B cell (primary cell): Measurements from ENCODE around the gene TRUB1. TPM values are rescaled to one million over a fixed set of nuclear protein-coding genes. Genes with fewer than 3 reads are reported as not detected.
A peak's percentile ranks its signal among the peaks of the same experiment; 100 is the strongest.

ENCODE experiments used
- ATAC-seq: fragments of 200-7000 bp; cut with Tn5 transposase; one replicate; pipeline ENCODE4 v1.10.0; 2021; ENCODE audit warnings: low read depth, mild to moderate bottlenecking, moderate number of reproducible peaks, moderate library complexity
- CTCF ChIA-PET: fragments of 350-600 bp; sonication (Branson Sonifier 250); formaldehyde crosslinking; loops from one replicate; lab custom pipeline; 2021; ENCODE audit warnings: antibody characterized with exemption, inconsistent platforms; lab: Charles Lee
- POLR2A ChIA-PET: fragments of 350-600 bp; sonication (Branson Sonifier 250); formaldehyde crosslinking; loops from one replicate; lab custom pipeline; 2021; ENCODE audit warnings: antibody characterized with exemption; lab: Charles Lee
- DNase-seq: peaks from one replicate; pipeline ENCODE4 v3.0.0; 2013
- H2AFZ ChIP-seq: 2 replicates; pipeline ENCODE4 v1.6.1; 2012; ENCODE audit warnings: mild to moderate bottlenecking, low read depth, low read length; ENCODE audit not compliant: insufficient read depth, poor library complexity, severe bottlenecking
- H3K27ac ChIP-seq, 2 donors: 1 replicate in 1 of 2; 2 replicates in 1 of 2; pipeline ENCODE4 v1.5.1; 2012 to 2013; ENCODE audit warnings: low read length in 2 of 2, mild to moderate bottlenecking in 2 of 2, moderate library complexity in 1 of 2
- H3K27me3 ChIP-seq, 4 experiments: fragments of 200-600 bp in 1 of 4; sonication (generic) in 1 of 4; replicated peaks in 1 of 4; 1 replicate in 2 of 4; 2 replicates in 2 of 4; pipeline versions ENCODE4 v1.6.1 to v1.7.0; 2013 to 2016; ENCODE audit warnings: low read length in 3 of 4, mild to moderate bottlenecking in 2 of 4, mixed read lengths in 1 of 4, moderate library complexity in 1 of 4; ENCODE audit not compliant: insufficient read depth in 4 of 4, control insufficient read depth in 3 of 4; ENCODE audit errors: control extremely low read depth in 1 of 4
- H3K36me3 ChIP-seq, 2 experiments: replicated peaks in 1 of 2; 1 replicate in 1 of 2; 2 replicates in 1 of 2; pipeline versions ENCODE4 v1.6.1 to v1.7.1; 2013; ENCODE audit warnings: low read length in 1 of 2; ENCODE audit not compliant: insufficient read depth in 2 of 2, control insufficient read depth in 1 of 2; ENCODE audit errors: control extremely low read depth in 1 of 2, extremely low read depth in 1 of 2
- H3K4me1 ChIP-seq, 2 donors: fragments of 200-600 bp in 1 of 2; sonication (generic) in 1 of 2; 1 replicate in 1 of 2; 2 replicates in 1 of 2; pipeline versions ENCODE4 v1.5.1 to v1.6.1; 2013 to 2017; ENCODE audit warnings: low read length in 2 of 2; ENCODE audit not compliant: control insufficient read depth in 2 of 2, insufficient read depth in 2 of 2
- H3K4me2 ChIP-seq: replicated peaks from 2 replicates; pipeline ENCODE3; 2012; ENCODE audit warnings: mild to moderate bottlenecking, low read depth, low read length; ENCODE audit not compliant: poor library complexity, severe bottlenecking
- H3K4me3 ChIP-seq, 5 experiments: fragments of 200-600 bp in 1 of 5; sonication (generic) in 1 of 5; 1 replicate in 3 of 5; 2 replicates in 2 of 5; pipeline versions ENCODE4 v1.5.1 to v1.7.0; 2011 to 2016; ENCODE audit warnings: low read length in 4 of 5, mild to moderate bottlenecking in 4 of 5, low read depth in 2 of 5, control low read depth in 1 of 5, moderate library complexity in 1 of 5; ENCODE audit not compliant: insufficient read depth in 1 of 5; ENCODE audit errors: control extremely low read depth in 1 of 5, extremely low read depth in 1 of 5
- H3K79me2 ChIP-seq: fragments of 200-600 bp; sonication (generic); one replicate; pipeline ENCODE4 v1.6.0; 2016; ENCODE audit warnings: low read length; ENCODE audit not compliant: control insufficient read depth, insufficient read depth
- H3K9ac ChIP-seq: fragments of 200-600 bp; sonication (generic); 2 replicates; pipeline ENCODE4 v1.6.1; 2017; ENCODE audit warnings: mild to moderate bottlenecking, low read length, moderate library complexity
- H3K9me3 ChIP-seq, 3 donors: one replicate each; pipeline versions ENCODE4 v1.6.1 to v1.7.1; 2013; ENCODE audit warnings: low read length in 2 of 3; ENCODE audit not compliant: control insufficient read depth in 2 of 3, insufficient read depth in 1 of 3; ENCODE audit errors: control extremely low read depth in 1 of 3
- H4K20me1 ChIP-seq: 2 replicates; pipeline ENCODE4 v1.6.0; 2012; ENCODE audit warnings: mild to moderate bottlenecking, low read length; ENCODE audit not compliant: insufficient read depth, control insufficient read depth, poor library complexity, severe bottlenecking
- H3K27ac Mint-ChIP-seq: one replicate; pipeline ENCODE4 v1.8.0; 2021; ENCODE audit warnings: mixed read lengths
- H3K27me3 Mint-ChIP-seq: one replicate; pipeline ENCODE4 v1.8.0; 2021; ENCODE audit warnings: mixed read lengths
- H3K4me1 Mint-ChIP-seq: one replicate; pipeline ENCODE4 v1.8.0; 2021; ENCODE audit warnings: mixed read lengths
- H3K4me3 Mint-ChIP-seq: one replicate; pipeline ENCODE4 v1.8.0; 2021; ENCODE audit warnings: mixed read lengths
- H3K9me3 Mint-ChIP-seq: one replicate; pipeline ENCODE4 v1.8.0; 2022; ENCODE audit warnings: mixed read lengths; ENCODE audit not compliant: insufficient read depth
- EZH2 ChIP-seq: IDR thresholded peaks from 2 replicates; pipeline ENCODE4 v1.6.1; 2012; ENCODE audit warnings: borderline replicate concordance, low read depth, mild to moderate bottlenecking, moderate library complexity, low read length; ENCODE audit not compliant: insufficient read depth, poor library complexity, severe bottlenecking
- WGBS: methylation state at CpG from one replicate; pipeline ENCODE4 v1.1.5; 2013; ENCODE audit warnings: missing lambda C conversion rate; ENCODE audit not compliant: insufficient coverage; 5-methylcytosine and 5-hydroxymethylcytosine counted together
- intact Hi-C: fragments of 100-400 bp; cut with micrococcal nuclease; formaldehyde crosslinking; loops from one replicate; pipeline ENCODE4 v1.10.0; 2022
- polyA plus RNA-seq: library from polyadenylated mRNA; depleted of rRNA; stranded (reverse); fragments of >200 nt; gene quantifications from 2 replicates; pipeline ENCODE4 v1.2.3, GENCODE V29; 2012
- total RNA-seq, 2 donors: library from RNA; stranded (reverse); fragments of 120-200 nt in 1 of 2; gene quantifications; 1 replicate in 1 of 2; 2 replicates in 1 of 2; pipeline versions ENCODE4 v1.2.3 to v1.2.4, GENCODE V29; 2013 to 2022
- TF ChIP-seq, protein P1 (sequence below): fragments of 200-600 bp; IDR thresholded peaks from one replicate; pipeline ENCODE4 v1.8.0; 2022; ENCODE audit warnings: antibody characterized with exemption, mild to moderate bottlenecking

The TRUB1 gene
- total and polyA plus RNA-seq, 2 donors (not counting 1 experiment from before 2014, with no cell fraction given): 6.5 to 15.7 TPM

DNA sequence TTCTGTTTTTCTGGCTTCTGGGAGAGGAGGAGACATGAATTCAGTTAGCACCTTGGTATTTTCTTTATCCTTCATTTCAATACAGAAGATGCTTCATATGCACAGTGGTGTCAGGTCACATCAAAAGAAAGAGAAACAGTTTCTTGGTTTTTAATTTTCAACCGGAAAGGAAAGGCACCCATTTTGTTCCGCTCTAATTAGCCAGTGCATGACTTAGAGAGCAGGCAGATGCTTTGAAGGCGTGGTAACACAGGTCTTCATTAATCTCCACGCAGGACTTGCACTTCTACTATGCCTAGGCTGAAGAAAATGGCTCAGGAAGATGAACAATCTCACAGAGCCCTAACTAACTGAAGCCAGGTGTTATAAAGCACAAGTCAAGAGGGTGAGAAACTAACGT lies 84.7 kb downstream of the TRUB1 start:
- ChIA-PET CTCF (no interaction called here), POLR2A (no interaction called here)
- Histone ChIP-seq H3K4me1 (peaks cover 10 to 13% of the 10 kb centered on the region in 2 donors), H3K9me3 (no peaks in the 10 kb centered on the region), H3K9ac (no peak overlapping the region), H3K4me3 (no peak overlapping the region), H3K79me2 (no peaks in the 10 kb centered on the region), H3K36me3 (no peaks in the 10 kb centered on the region), H3K27ac (peak overlapping the region; percentile 7 to 22), H3K27me3 (no peaks in the 10 kb centered on the region), H2AFZ (peak overlapping the region; percentile 43), H3K4me2 (peak overlapping the region; percentile 16), H4K20me1 (no peaks in the 10 kb centered on the region)
- WGBS: 74% methylated on average over 2 of the region's 5 CpGs
- Mint-ChIP-seq H3K27ac (peak overlapping the region; percentile 65), H3K27me3 (no peaks in the 10 kb centered on the region), H3K4me1 (peaks cover 22% of the 10 kb centered on the region), H3K4me3 (peak overlapping the region; percentile 57), H3K9me3 (no peaks in the 10 kb centered on the region)
- peak; percentile 39 for ATAC-seq
- intact Hi-C loops: no loop called here
- DNase-seq: peak; percentile 16
- TF ChIP-seq EZH2: no peak
- TF ChIP-seq, protein P1, sequence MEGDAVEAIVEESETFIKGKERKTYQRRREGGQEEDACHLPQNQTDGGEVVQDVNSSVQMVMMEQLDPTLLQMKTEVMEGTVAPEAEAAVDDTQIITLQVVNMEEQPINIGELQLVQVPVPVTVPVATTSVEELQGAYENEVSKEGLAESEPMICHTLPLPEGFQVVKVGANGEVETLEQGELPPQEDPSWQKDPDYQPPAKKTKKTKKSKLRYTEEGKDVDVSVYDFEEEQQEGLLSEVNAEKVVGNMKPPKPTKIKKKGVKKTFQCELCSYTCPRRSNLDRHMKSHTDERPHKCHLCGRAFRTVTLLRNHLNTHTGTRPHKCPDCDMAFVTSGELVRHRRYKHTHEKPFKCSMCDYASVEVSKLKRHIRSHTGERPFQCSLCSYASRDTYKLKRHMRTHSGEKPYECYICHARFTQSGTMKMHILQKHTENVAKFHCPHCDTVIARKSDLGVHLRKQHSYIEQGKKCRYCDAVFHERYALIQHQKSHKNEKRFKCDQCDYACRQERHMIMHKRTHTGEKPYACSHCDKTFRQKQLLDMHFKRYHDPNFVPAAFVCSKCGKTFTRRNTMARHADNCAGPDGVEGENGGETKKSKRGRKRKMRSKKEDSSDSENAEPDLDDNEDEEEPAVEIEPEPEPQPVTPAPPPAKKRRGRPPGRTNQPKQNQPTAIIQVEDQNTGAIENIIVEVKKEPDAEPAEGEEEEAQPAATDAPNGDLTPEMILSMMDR: no peak

DNA sequence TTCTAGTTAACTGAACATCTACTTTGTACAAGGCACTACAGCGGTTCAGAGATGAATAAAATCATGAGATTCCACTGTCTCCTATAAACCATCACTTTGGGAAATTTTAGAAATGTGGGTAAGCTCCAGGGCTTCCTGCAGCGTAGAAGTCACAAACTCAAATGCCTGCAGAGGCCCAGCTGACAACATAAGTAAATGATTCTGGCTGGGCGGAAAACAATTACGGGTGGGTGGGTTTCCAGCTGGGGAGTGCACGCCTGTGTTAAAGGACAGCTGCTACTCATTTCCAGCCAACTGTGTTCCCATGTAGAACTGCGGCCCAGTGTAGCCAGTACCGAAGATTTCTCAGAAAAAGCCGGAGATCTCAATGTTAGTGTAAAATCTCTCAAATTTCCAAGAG lies 85.7 kb downstream of the TRUB1 start:
- Histone ChIP-seq H3K27me3 (no peaks in the 10 kb centered on the region), H3K4me2 (no peak overlapping the region), H3K9me3 (no peaks in the 10 kb centered on the region), H3K36me3 (no peaks in the 10 kb centered on the region), H2AFZ (peak overlapping the region; percentile 43), H3K4me1 (peaks cover 10 to 13% of the 10 kb centered on the region in 2 donors), H4K20me1 (no peaks in the 10 kb centered on the region), H3K27ac (no peak overlapping the region), H3K9ac (no peak overlapping the region), H3K79me2 (no peaks in the 10 kb centered on the region), H3K4me3 (no peak overlapping the region)
- Mint-ChIP-seq H3K4me3 (no peak overlapping the region), H3K27me3 (no peaks in the 10 kb centered on the region), H3K27ac (no peak overlapping the region), H3K4me1 (peaks cover 21% of the 10 kb centered on the region), H3K9me3 (no peaks in the 10 kb centered on the region)
- ChIA-PET CTCF (no interaction called here), POLR2A (no interaction called here)
- ATAC-seq: no peak
- TF ChIP-seq EZH2: no peak
- TF ChIP-seq, protein P1: no peak
- no peak for DNase-seq
- intact Hi-C loops: no loop called here
- WGBS: 78% methylated on average over 7 of the region's 8 CpGs
